Effector memory CD4-positive, alpha-beta T cell (primary cell): ENCODE results near the gene PROM2.

Source experiments
- DNase-seq, 3 donors: peaks; one replicate each; pipeline ENCODE4 v3.0.0-alpha.2; 2020
- H3K27ac ChIP-seq: 2 replicates; pipeline ENCODE4 v1.7.0; 2013; ENCODE audit warnings: mild to moderate bottlenecking, low read length, moderate library complexity; ENCODE audit not compliant: insufficient read depth, poor library complexity, severe bottlenecking
- H3K27me3 ChIP-seq: replicated peaks from 2 replicates; pipeline ENCODE4 v1.7.0; 2013; ENCODE audit warnings: mild to moderate bottlenecking, low read length; ENCODE audit not compliant: insufficient read depth, control insufficient read depth, poor library complexity, severe bottlenecking
- H3K36me3 ChIP-seq: 2 replicates; pipeline ENCODE4 v1.7.0; 2013; ENCODE audit warnings: mild to moderate bottlenecking, low read length, moderate library complexity; ENCODE audit not compliant: control insufficient read depth, insufficient read depth
- H3K4me1 ChIP-seq: 2 replicates; pipeline ENCODE4 v1.7.0; 2013; ENCODE audit warnings: low read length, mild to moderate bottlenecking; ENCODE audit not compliant: control insufficient read depth, insufficient read depth, poor library complexity, severe bottlenecking
- H3K4me3 ChIP-seq: 2 replicates; pipeline ENCODE4 v1.7.0; 2013; ENCODE audit warnings: low read length, low read depth, mild to moderate bottlenecking; ENCODE audit not compliant: insufficient read depth, poor library complexity, severe bottlenecking
- H3K9me3 ChIP-seq: 2 replicates; pipeline ENCODE4 v1.7.0; 2013; ENCODE audit warnings: mild to moderate bottlenecking, low read length, moderate library complexity; ENCODE audit not compliant: control insufficient read depth

Gene PROM2

DNA sequence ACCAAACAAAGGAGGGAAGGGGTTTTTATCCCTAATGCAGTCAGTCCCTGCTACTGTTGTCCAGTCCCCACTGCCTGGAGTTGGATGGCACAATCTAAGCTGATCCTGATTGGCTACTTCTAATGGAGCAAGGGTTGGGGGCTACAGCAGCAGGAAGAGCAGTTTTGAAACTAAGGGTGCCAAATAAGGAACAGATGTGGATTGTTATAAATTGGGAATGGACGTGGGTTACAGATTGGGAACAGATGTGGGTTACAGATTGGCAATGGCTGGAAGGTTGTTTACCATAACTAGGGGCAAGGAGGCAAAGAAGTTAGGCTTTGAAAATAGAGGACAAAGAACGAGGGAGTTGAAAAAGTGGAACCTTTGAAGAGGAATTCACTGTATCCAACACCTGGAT, 16.0 kb upstream of the PROM2 start:
- Histone ChIP-seq H3K9me3 (no peaks in the 10 kb centered on the region), H3K27me3 (no peaks in the 10 kb centered on the region), H3K27ac (no peak overlapping the region), H3K36me3 (no peaks in the 10 kb centered on the region), H3K4me3 (no peak overlapping the region), H3K4me1 (no peaks in the 10 kb centered on the region)
- DNase-seq, result no peak

DNA sequence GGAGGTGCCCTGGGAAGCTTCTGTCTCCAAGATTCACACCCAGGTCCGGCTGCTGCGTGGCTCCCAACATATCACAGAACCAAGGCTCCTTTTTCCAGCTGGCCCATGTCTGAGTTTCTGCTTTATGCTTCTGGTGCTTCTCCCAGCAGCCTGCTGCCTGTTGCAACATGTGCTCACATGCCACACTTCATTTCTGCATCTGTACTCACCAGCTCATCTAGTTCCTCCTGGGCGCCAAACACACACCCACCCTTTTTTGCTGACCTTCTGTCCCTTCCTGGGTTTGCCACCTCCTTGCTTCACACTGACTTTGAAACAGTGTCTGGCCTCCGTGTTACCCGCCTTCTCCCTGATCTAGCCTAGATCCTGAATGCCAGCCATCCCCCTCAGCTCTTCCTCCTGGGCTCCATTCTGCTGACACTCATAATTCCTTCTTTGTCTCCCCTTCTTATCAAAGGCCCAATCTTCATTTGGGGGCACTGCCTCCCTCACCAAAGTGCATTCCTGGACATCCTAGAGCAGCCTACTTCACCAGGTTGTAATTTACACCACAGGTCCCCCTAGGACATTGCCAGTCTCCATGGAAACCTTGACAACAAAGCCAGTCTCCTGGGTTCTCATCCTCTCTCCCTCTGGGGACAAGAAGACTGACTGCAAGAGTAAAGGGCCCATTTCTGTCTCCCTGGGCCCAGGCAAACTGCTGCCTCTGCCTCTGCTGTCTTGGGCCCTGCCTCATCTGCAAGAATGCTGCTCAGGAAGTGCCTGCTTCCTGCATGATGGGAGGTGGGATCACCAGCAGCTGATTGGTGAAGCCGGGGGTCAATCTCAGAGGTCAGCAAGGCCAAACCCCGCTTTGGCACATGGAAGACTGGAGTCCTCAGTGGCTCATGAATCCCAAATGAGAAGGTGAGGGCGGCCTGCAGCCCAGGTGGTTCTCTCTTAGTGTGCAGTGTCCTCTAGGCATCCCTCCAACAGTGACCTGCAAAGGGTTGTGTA, 13.9 kb upstream of the PROM2 start:
- DNase-seq, result no peak
- Histone ChIP-seq H3K4me3 (no peak overlapping the region), H3K36me3 (no peaks in the 10 kb centered on the region), H3K27me3 (no peaks in the 10 kb centered on the region), H3K27ac (no peak overlapping the region), H3K9me3 (no peaks in the 10 kb centered on the region), H3K4me1 (no peaks in the 10 kb centered on the region)

DNA sequence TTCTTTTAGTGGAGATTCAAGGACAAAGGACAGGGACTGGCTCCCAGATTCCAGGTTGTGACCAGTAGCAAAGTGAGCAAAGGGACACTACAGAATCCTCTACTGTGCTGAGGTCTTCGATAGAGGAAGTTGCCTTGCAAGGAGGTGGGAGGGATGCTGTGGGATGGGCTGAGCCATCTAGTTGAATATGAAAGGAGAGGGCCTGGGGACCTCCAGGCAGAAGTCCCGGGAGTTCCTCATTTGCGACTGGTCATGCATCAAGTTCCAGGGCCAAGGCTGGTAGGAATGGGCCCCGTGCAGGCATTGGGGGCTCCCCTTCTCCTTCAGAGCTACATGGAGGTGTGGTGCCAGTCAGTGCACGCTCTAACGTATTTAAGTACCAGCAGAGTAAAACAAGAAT, 12.6 kb upstream of the PROM2 start:
- H3K36me3 ChIP-seq, result no peaks in the 10 kb centered on the region
- H3K9me3 ChIP-seq, result no peaks in the 10 kb centered on the region
- H3K4me3 ChIP-seq, result no peak overlapping the region
- no peak overlapping the region for H3K27ac ChIP-seq
- no peaks in the 10 kb centered on the region for H3K4me1 ChIP-seq
- no peak for DNase-seq
- H3K27me3 ChIP-seq, result no peaks in the 10 kb centered on the region

DNA sequence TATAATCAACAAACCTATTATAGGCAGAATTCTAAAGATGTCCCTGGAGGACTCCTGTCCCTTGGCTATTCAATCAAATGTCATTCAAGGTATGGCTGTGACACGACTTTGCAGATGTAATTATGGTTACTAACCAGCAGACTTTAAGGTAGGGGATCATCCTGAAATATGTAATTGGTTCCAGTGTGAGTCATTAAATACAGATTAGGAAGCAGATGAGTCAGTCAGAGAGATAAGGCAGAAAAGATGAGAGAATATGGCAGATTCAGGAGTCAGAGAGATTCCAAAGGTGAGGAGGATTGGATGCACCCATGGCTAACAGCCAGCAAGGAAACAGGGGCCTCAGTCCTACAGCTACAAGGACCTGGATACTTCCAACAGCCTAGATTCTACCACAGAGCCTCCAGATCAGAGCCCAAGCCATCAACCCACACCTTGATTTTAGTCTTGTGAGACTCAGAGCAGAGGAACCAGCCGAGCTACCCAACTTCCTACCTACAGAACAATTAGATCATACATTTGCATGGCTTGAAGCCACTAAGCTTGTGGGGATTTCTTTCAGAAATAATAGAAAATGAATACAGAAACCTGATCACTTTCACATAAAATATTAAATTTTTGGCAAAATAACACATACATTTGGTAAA, 11.2 kb upstream of the PROM2 start:
- DNase-seq, result no peak
- Histone ChIP-seq H3K9me3 (no peaks in the 10 kb centered on the region), H3K4me3 (no peak overlapping the region), H3K4me1 (no peaks in the 10 kb centered on the region), H3K27me3 (no peaks in the 10 kb centered on the region), H3K36me3 (no peaks in the 10 kb centered on the region), H3K27ac (no peak overlapping the region)

DNA sequence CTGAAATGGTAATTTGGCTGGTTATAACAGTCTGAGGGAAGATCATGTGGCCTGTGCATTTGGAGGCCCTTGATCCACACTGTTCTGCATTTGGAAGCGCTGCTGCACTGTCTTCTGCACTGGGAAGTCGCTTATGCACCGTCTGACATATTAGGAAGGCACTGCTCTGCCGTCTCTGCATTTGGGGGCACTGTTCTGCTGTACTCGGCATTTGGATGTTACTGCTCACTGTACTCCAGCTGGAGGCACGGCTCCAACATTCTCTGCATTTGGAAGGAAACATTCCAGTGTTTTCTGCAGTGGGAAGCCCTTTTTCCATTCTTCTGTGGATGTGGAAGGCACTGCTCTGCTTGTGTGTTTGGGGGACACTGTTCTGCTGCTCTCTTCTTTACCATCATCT, 9.6 kb upstream of the PROM2 start:
- DNase-seq, result no peak
- H3K36me3 ChIP-seq, result no peaks in the 10 kb centered on the region
- H3K27me3 ChIP-seq, result no peaks in the 10 kb centered on the region
- no peak overlapping the region for H3K4me3 ChIP-seq
- H3K4me1 ChIP-seq, result no peaks in the 10 kb centered on the region
- no peak overlapping the region for H3K27ac ChIP-seq
- no peaks in the 10 kb centered on the region for H3K9me3 ChIP-seq

DNA sequence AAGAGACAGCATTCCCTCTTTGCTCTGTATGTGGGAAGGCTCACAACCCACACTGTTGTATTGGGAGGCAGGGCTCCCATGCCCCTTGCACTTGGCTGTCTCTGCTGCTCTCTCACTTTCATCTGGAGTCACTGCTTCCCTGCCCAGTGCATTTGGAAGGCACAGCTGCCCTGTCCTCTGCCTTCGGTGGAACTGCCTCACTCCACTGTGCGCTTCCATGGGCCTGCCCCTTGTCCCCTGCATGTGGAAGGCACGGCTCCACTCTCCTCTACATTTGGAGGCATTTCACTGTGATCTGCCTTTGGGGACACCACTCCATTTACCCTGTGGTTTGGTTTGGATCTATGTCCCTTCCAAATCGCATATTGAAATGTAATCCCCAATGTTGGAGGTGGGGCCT, 9.1 kb upstream of the PROM2 start:
- H3K36me3 ChIP-seq, result no peaks in the 10 kb centered on the region
- H3K27me3 ChIP-seq, result no peaks in the 10 kb centered on the region
- H3K27ac ChIP-seq, result no peak overlapping the region
- H3K4me3 ChIP-seq, result no peak overlapping the region
- no peaks in the 10 kb centered on the region for H3K9me3 ChIP-seq
- no peak for DNase-seq
- no peaks in the 10 kb centered on the region for H3K4me1 ChIP-seq

DNA sequence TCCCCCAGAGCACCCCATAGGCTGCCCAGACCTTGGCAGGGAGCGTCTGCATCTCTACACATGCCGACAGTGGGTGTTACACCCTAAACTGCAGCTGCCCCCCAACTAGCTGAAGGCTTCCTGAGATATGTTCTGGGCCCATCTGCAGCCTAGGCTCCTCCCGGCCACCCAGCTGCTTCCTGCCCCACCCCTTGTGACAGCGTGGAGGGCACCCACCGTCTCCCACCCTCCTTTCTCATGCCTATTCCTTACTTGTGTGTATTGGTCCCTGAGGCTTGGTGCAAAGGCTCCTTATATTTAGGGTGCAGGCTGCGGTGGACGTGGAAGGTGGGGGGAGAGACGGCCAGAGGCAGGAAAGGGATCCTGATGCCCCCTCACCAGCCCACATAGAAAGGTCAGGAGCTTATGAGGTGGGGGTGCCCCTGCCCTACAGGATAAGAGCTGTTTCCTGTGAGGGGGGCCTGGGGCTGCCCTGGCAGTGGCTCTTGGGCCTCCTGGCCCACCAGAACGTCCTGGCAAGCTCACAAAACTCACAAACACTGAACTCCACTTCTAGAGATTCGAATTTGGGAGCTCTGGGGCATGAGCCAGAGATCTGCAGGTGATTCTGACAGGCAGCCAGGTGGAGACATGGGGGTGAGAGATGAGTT, 7.3 kb upstream of the PROM2 start:
- Histone ChIP-seq H3K27me3 (no peaks in the 10 kb centered on the region), H3K36me3 (no peaks in the 10 kb centered on the region), H3K27ac (no peak overlapping the region), H3K4me3 (no peak overlapping the region), H3K9me3 (no peaks in the 10 kb centered on the region), H3K4me1 (no peaks in the 10 kb centered on the region)
- no peak for DNase-seq

DNA sequence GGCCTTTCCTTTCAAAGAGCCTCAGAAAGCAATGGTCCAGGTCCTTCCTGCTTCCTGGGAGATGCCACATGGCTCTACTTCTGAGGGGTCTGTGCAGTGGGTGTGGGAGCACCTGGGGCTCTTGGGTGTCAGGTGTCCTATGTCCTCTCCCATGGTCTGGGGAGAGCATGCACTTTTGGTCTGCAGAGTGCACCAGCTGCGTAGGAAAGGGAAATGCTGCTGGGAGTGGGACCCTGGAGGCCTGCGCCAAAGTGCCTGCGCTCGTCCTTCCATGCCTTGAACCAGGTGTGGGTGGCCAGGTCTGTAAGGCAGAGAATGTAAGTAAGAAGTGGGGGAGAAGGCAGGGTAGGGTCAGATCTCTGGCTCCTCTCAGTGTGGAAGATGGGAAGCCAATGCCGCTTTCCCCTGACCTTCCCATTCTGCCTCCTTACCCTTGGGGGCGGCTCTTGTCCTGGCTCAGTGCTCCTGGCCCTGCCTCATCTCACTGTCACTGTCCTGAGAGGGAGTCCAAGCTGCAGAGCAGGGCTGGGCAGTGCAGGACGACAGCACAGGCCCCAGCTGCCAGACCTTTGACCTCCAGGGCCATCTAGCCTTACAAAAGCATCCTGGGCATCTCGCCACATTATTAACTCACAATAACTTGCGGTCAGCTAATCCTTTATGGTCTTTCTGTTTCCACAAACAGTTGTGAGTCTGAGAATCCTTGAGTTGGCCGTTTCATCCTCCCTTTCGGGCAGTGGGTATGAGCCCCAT, 6.6 kb upstream of the PROM2 start:
- Histone ChIP-seq H3K4me3 (no peak overlapping the region), H3K27ac (no peak overlapping the region), H3K9me3 (no peaks in the 10 kb centered on the region), H3K36me3 (no peaks in the 10 kb centered on the region), H3K4me1 (no peaks in the 10 kb centered on the region), H3K27me3 (no peaks in the 10 kb centered on the region)
- no peak for DNase-seq

DNA sequence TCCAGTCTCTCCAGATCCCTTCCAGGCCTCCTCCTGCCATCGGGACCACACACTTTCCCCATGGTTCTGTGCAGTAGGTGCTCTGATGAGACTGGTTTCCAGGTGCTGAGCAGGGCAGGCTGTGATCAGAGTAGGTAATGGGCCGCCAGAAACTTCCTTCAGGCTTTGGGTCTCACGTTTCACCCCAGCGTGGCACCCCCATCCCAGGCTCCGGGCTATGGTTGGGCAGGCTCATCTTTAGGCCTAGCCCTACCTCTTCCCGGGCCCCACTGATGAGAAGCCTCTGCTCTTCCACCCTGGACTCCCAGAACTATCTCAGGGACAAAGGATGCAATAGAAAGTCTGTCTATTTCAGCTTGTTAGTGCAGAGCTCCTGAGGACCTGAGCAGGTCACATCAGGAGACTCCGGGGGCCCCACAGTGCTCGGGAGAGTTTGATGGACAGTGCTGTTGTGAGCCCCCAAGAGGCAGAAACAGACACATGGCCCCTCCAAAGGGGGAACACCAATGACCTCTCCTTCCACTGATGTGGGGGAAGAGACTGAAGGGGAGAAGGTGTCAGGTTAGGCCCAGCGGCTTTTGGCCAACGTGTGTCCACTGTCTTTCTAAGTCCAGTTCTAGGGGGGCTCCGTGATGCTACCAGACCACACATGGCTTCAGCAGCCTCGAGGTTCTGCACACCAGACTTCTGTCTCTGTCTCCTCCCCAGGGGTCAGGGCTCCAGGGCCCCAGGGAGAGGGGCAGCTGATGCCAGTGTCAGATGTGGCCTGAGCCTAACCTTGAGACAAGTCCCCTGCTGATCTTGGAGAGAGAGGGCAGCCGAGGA, 5.8 kb upstream of the PROM2 start:
- Histone ChIP-seq H3K9me3 (no peaks in the 10 kb centered on the region), H3K27me3 (no peaks in the 10 kb centered on the region), H3K27ac (no peak overlapping the region), H3K4me3 (no peak overlapping the region), H3K4me1 (no peaks in the 10 kb centered on the region), H3K36me3 (no peaks in the 10 kb centered on the region)
- DNase-seq, result no peak
